SU-DHL-6 (cell line): ENCODE data around the gene WAPL.

Source experiments
- EZH2phosphoT487 ChIP-seq: fragments of 200-600 bp; sonication (generic), shearing (Covaris generic); conservative IDR thresholded peaks from 2 replicates; pipeline ENCODE4 v1.6.1; 2018; ENCODE audit warnings: mild to moderate bottlenecking, antibody characterized with exemption, low read length, moderate library complexity, mixed read lengths
- TF ChIP-seq, protein P1 (sequence below): fragments of 200-600 bp; sonication (generic); IDR thresholded peaks from one replicate; pipeline ENCODE4 v1.5.1; 2017; ENCODE audit warnings: antibody characterized with exemption, mild to moderate bottlenecking, low read length, moderate library complexity; ENCODE audit not compliant: insufficient read depth, poor library complexity, severe bottlenecking

GRCh38 chr10:86411281-86411841 is 110.2 kb downstream of the WAPL start:
- TF ChIP-seq, protein P1, sequence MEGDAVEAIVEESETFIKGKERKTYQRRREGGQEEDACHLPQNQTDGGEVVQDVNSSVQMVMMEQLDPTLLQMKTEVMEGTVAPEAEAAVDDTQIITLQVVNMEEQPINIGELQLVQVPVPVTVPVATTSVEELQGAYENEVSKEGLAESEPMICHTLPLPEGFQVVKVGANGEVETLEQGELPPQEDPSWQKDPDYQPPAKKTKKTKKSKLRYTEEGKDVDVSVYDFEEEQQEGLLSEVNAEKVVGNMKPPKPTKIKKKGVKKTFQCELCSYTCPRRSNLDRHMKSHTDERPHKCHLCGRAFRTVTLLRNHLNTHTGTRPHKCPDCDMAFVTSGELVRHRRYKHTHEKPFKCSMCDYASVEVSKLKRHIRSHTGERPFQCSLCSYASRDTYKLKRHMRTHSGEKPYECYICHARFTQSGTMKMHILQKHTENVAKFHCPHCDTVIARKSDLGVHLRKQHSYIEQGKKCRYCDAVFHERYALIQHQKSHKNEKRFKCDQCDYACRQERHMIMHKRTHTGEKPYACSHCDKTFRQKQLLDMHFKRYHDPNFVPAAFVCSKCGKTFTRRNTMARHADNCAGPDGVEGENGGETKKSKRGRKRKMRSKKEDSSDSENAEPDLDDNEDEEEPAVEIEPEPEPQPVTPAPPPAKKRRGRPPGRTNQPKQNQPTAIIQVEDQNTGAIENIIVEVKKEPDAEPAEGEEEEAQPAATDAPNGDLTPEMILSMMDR: no peak
- TF ChIP-seq EZH2phosphoT487: no peak
